Neural cell (in vitro differentiated cells): Measurements from ENCODE around the gene CDHR2. TPM values are rescaled to one million over a fixed set of nuclear protein-coding genes. Genes with fewer than 3 reads are reported as not detected.

Experiments used
- H2AFZ ChIP-seq: fragments of 200-600, 300-800 bp; sonication (generic), shearing (Covaris generic); 2 replicates; pipeline ENCODE4 v1.6.0; 2014; ENCODE audit warnings: low read depth, mild to moderate bottlenecking, antibody characterized with exemption, low read length, moderate library complexity
- H3F3A ChIP-seq: fragments of 200-600 bp; shearing (Covaris generic); 2 replicates; pipeline ENCODE4 v1.6.1; 2016; ENCODE audit warnings: mild to moderate bottlenecking, moderate library complexity, mixed read lengths, antibody characterized with exemption, low read length; ENCODE audit not compliant: insufficient read depth, poor library complexity, severe bottlenecking
- H3K27ac ChIP-seq: fragments of 200-600, 300-800 bp; sonication (generic), shearing (Covaris generic); 2 replicates; pipeline ENCODE4 v1.5.1; 2014; ENCODE audit warnings: mild to moderate bottlenecking, low read length, moderate library complexity
- H3K27me3 ChIP-seq: fragments of 300-800, 200-600 bp; sonication (generic), shearing (Covaris generic); 2 replicates; pipeline ENCODE4 v1.6.0; 2014; ENCODE audit warnings: mild to moderate bottlenecking, low read depth, low read length, moderate library complexity; ENCODE audit not compliant: insufficient read depth
- H3K36me3 ChIP-seq: fragments of 300-800, 200-600 bp; sonication (generic), shearing (Covaris generic); 2 replicates; pipeline ENCODE4 v1.5.1; 2014; ENCODE audit warnings: mild to moderate bottlenecking, antibody characterized with exemption, low read length, moderate library complexity; ENCODE audit not compliant: insufficient read depth
- H3K4me2 ChIP-seq: fragments of 300-800, 200-600 bp; sonication (generic), shearing (Covaris generic); 2 replicates; pipeline ENCODE4 v1.6.0; 2014; ENCODE audit warnings: mild to moderate bottlenecking, low read length
- H3K4me3 ChIP-seq: fragments of 300-800, 200-600 bp; sonication (generic), shearing (Covaris generic); 2 replicates; pipeline ENCODE4 v1.5.1; 2014; ENCODE audit warnings: mild to moderate bottlenecking, low read length, moderate library complexity
- H3K79me2 ChIP-seq: fragments of 200-600 bp; shearing (Covaris generic); replicated peaks from 2 replicates; pipeline ENCODE4 v1.6.0; 2014; ENCODE audit warnings: mild to moderate bottlenecking, low read length, moderate library complexity; ENCODE audit not compliant: insufficient read depth
- H3K9ac ChIP-seq: fragments of 300-800, 200-600 bp; sonication (generic), shearing (Covaris generic); 2 replicates; pipeline ENCODE4 v1.6.1; 2016; ENCODE audit warnings: mild to moderate bottlenecking, low read length, mixed read lengths
- H3K9me2 ChIP-seq: fragments of 200-600 bp; shearing (Covaris generic); 2 replicates; pipeline ENCODE4 v1.6.1; 2016; ENCODE audit warnings: mild to moderate bottlenecking, low read length, mixed read lengths; ENCODE audit not compliant: insufficient read depth
- H3K9me3 ChIP-seq: fragments of 200-600, 300-800 bp; sonication (generic), shearing (Covaris generic); 2 replicates; pipeline ENCODE4 v1.6.1; 2016; ENCODE audit warnings: mild to moderate bottlenecking, mixed run types, low read length, moderate library complexity, mixed read lengths
- H4K20me1 ChIP-seq: fragments of 200-600 bp; shearing (Covaris generic); 2 replicates; pipeline ENCODE4 v1.6.1; 2016; ENCODE audit warnings: mild to moderate bottlenecking, mixed run types; ENCODE audit not compliant: insufficient read depth
- EP300 ChIP-seq: fragments of 450-650 bp; conservative IDR thresholded peaks from 2 replicates; pipeline ENCODE4 v1.6.1; 2014; ENCODE audit warnings: antibody characterized with exemption, mild to moderate bottlenecking, moderate library complexity; ENCODE audit not compliant: poor library complexity, severe bottlenecking
- EZH2 ChIP-seq: fragments of 200-600, 300-800 bp; shearing (Covaris generic), sonication (generic); IDR thresholded peaks from 2 replicates; pipeline ENCODE4 v1.6.1; 2014; ENCODE audit warnings: antibody characterized with exemption, low read length, borderline replicate concordance, mild to moderate bottlenecking; ENCODE audit not compliant: insufficient read depth, poor library complexity, severe bottlenecking
- MXI1 ChIP-seq: fragments of 450-650 bp; conservative IDR thresholded peaks from 2 replicates; pipeline ENCODE4 v1.6.1; 2014; ENCODE audit warnings: antibody characterized with exemption, mild to moderate bottlenecking; ENCODE audit not compliant: poor library complexity, severe bottlenecking
- POLR2AphosphoS5 ChIP-seq: IDR thresholded peaks from 2 replicates; pipeline ENCODE4 v1.6.1; 2012
- RAD21 ChIP-seq: fragments of 450-650 bp; conservative IDR thresholded peaks from 2 replicates; pipeline ENCODE4 v1.6.1; 2014; ENCODE audit warnings: antibody characterized with exemption, mild to moderate bottlenecking, moderate library complexity
- SMC3 ChIP-seq: fragments of 450-650 bp; conservative IDR thresholded peaks from 2 replicates; pipeline ENCODE4 v1.6.1; 2014; ENCODE audit warnings: antibody characterized with exemption, mild to moderate bottlenecking, moderate library complexity; ENCODE audit not compliant: poor library complexity
- TAF1 ChIP-seq: IDR thresholded peaks from 2 replicates; pipeline ENCODE4 v1.6.1; 2012; ENCODE audit warnings: low read depth
- polyA plus RNA-seq: library from polyadenylated mRNA; depleted of rRNA; stranded (reverse); fragments of >200 nt; gene quantifications from 2 replicates; pipeline ENCODE4 v1.2.3, GENCODE V29; 2014
- TF ChIP-seq, protein P1 (sequence below): fragments of 450-650 bp; IDR thresholded peaks from 2 replicates; pipeline ENCODE4 v1.5.1; 2014; ENCODE audit warnings: antibody characterized with exemption, mild to moderate bottlenecking, moderate library complexity; ENCODE audit not compliant: poor library complexity, severe bottlenecking
- TF ChIP-seq, protein P2 (sequence below): IDR thresholded peaks from 2 replicates; pipeline ENCODE4 v1.6.1; 2012; ENCODE audit warnings: borderline replicate concordance

Gene CDHR2
- polyA plus RNA-seq, 1 donor from 2014 or later, result 1.0 TPM

DNA sequence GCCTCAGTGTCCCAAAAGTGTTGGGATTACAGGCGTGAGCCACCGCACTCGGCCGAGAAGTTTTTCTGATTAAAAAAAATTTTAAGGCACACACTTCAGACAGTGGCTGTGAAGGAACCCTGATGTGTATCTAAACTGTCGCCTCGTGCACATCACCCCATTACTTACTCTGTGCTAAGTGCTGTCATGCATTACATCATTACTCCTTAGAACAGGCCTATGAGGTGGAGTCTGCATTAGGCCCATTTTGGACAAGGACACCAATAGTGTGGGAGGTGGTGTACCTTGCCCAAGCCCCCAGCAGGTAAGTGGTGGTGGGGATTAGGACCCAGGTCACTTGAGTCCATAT is 3.8 kb upstream of the CDHR2 start:
- no peaks in the 10 kb centered on the region for H3K79me2 ChIP-seq
- H3K4me2 ChIP-seq, result no peak overlapping the region
- H3K9me2 ChIP-seq, result no peaks in the 10 kb centered on the region
- H3K9ac ChIP-seq, result no peak overlapping the region
- no peaks in the 10 kb centered on the region for H3F3A ChIP-seq
- no peak overlapping the region for H3K27ac ChIP-seq
- TF ChIP-seq EZH2 (no peak), EP300 (no peak), SMC3 (no peak), RAD21 (no peak), MXI1 (no peak), TAF1 (no peak), POLR2AphosphoS5 (no peak)
- TF ChIP-seq, protein P1, sequence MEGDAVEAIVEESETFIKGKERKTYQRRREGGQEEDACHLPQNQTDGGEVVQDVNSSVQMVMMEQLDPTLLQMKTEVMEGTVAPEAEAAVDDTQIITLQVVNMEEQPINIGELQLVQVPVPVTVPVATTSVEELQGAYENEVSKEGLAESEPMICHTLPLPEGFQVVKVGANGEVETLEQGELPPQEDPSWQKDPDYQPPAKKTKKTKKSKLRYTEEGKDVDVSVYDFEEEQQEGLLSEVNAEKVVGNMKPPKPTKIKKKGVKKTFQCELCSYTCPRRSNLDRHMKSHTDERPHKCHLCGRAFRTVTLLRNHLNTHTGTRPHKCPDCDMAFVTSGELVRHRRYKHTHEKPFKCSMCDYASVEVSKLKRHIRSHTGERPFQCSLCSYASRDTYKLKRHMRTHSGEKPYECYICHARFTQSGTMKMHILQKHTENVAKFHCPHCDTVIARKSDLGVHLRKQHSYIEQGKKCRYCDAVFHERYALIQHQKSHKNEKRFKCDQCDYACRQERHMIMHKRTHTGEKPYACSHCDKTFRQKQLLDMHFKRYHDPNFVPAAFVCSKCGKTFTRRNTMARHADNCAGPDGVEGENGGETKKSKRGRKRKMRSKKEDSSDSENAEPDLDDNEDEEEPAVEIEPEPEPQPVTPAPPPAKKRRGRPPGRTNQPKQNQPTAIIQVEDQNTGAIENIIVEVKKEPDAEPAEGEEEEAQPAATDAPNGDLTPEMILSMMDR, result no peak
- TF ChIP-seq, protein P2, sequence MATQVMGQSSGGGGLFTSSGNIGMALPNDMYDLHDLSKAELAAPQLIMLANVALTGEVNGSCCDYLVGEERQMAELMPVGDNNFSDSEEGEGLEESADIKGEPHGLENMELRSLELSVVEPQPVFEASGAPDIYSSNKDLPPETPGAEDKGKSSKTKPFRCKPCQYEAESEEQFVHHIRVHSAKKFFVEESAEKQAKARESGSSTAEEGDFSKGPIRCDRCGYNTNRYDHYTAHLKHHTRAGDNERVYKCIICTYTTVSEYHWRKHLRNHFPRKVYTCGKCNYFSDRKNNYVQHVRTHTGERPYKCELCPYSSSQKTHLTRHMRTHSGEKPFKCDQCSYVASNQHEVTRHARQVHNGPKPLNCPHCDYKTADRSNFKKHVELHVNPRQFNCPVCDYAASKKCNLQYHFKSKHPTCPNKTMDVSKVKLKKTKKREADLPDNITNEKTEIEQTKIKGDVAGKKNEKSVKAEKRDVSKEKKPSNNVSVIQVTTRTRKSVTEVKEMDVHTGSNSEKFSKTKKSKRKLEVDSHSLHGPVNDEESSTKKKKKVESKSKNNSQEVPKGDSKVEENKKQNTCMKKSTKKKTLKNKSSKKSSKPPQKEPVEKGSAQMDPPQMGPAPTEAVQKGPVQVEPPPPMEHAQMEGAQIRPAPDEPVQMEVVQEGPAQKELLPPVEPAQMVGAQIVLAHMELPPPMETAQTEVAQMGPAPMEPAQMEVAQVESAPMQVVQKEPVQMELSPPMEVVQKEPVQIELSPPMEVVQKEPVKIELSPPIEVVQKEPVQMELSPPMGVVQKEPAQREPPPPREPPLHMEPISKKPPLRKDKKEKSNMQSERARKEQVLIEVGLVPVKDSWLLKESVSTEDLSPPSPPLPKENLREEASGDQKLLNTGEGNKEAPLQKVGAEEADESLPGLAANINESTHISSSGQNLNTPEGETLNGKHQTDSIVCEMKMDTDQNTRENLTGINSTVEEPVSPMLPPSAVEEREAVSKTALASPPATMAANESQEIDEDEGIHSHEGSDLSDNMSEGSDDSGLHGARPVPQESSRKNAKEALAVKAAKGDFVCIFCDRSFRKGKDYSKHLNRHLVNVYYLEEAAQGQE, result no peak
- no peaks in the 10 kb centered on the region for H3K9me3 ChIP-seq
- H2AFZ ChIP-seq, result no peak overlapping the region
- no peaks in the 10 kb centered on the region for H4K20me1 ChIP-seq
- no peaks in the 10 kb centered on the region for H3K36me3 ChIP-seq
- no peak overlapping the region for H3K4me3 ChIP-seq
- H3K27me3 ChIP-seq, result no peaks in the 10 kb centered on the region

DNA sequence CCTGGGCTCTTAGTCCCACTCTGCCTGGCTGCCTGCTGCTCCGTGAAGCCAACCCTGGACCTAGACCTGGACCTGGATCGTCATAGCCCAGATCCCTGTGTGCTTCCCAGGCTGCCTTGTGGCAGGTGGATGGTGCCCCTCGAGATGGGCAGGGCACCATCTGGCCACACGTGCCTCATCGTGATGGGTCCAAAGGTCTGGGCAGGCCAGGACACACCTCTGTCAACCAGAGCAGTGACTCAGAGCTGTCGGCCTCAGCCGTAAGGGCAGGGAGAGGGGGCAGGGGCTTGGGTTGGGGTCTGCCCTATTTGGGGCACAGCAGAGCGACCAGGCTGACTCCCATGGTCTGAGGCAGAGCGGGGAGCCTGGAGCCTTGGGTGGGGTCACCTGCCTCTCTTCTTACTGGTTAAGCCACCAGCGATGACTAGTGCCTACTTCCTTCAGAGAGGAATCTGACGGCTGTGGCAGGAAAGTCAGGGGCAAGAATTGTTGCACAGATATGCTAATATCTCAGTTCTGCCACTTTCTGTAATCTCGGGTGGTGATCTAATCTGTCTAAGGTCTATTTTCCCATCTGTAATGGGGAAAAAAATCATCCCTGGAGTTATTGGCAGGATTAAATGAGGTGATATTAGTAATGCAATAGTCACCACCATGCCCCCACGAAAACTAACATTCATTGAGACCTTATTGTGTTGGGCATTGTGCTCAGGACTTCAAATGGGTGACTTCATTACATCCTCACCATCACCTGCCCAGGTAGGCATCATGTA is 3.2 kb upstream of the CDHR2 start:
- H4K20me1 ChIP-seq, result no peaks in the 10 kb centered on the region
- H3K9me2 ChIP-seq, result no peaks in the 10 kb centered on the region
- no peak for TF ChIP-seq SMC3
- TF ChIP-seq RAD21, result no peak
- no peak for TF ChIP-seq POLR2AphosphoS5
- TF ChIP-seq, protein P1, result no peak
- TF ChIP-seq EZH2, result no peak
- TF ChIP-seq, protein P2, result no peak
- no peak for TF ChIP-seq EP300
- no peak for TF ChIP-seq TAF1
- no peak for TF ChIP-seq MXI1
- no peak overlapping the region for H3K4me3 ChIP-seq
- H3K27ac ChIP-seq, result no peak overlapping the region
- H3K36me3 ChIP-seq, result no peaks in the 10 kb centered on the region
- no peak overlapping the region for H3K4me2 ChIP-seq
- H3K9me3 ChIP-seq, result no peaks in the 10 kb centered on the region
- no peak overlapping the region for H2AFZ ChIP-seq
- H3K79me2 ChIP-seq, result no peaks in the 10 kb centered on the region
- H3K9ac ChIP-seq, result no peak overlapping the region
- no peaks in the 10 kb centered on the region for H3F3A ChIP-seq
- H3K27me3 ChIP-seq, result no peaks in the 10 kb centered on the region
